ENCODE measurements around the gene MATCAP1. TPM values are rescaled to one million over a fixed set of nuclear protein-coding genes. Genes with fewer than 3 reads are reported as not detected.
A peak's percentile ranks its signal among the peaks of the same experiment; 100 is the strongest.

The MATCAP1 gene
- total RNA-seq, 2 experiments from 2014 or later = 9.7 to 10.6 TPM

DNA sequence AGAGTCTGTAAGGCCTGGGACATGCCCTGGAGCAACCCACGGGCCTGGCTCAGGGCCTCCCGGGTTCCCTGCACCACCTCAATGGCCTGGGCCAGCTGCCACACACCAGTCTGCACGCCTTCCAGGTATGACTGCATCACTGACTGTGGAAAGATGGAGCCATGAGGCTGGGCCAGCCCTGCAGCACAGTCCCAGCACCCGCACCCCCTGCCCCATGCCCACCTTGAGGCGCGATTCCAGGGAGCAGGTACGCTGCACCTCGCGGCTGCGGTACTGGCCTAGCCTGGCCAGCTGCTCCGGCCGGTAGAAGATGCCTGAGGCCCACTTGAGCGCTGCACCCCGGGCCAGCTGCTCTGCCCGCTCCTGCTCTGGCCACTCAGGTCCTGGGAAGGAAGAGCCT lies 5.0 kb upstream of the MATCAP1 start:
- peaks cover 42% of the 10 kb centered on the region for H3K4me1 ChIP-seq (ENCODE audit: insufficient read depth, low read length)
- intact Hi-C loops (cut with DNase I, micrococcal nuclease) = loop anchor here (5.0 to 10.0 kb wide), 2 partner anchors 171 to 174 kb away; no protein-coding TSS in a partner anchor
- H3K27me3 Mint-ChIP-seq = no peaks in the 10 kb centered on the region
- H3K9me3 Mint-ChIP-seq = no peaks in the 10 kb centered on the region
- no peak overlapping the region for H3K4me3 Mint-ChIP-seq
- no peak overlapping the region for H3K27ac Mint-ChIP-seq
- H3K27me3 ChIP-seq (ENCODE audit: control insufficient read depth in 1 of 2, insufficient read depth in 2 of 2, low read length in 2 of 2) = no peaks in the 10 kb centered on the region
- POLR2A ChIA-PET = no interaction called here
- TF ChIP-seq CTCF (IDR thresholded peaks at IDR 0.05) = no peak
- H3K4me3 ChIP-seq (ENCODE audit: low read length) = no peak overlapping the region
- no peak overlapping the region for H3K27ac ChIP-seq (ENCODE audit: low read depth in 1 of 2, low read length in 2 of 2)
- H3K36me3 ChIP-seq (ENCODE audit: insufficient read depth, low read length) = peaks cover 10% of the 10 kb centered on the region
- peaks cover 37% of the 10 kb centered on the region for H3K4me1 Mint-ChIP-seq (ENCODE audit: low read depth)
- no peak for ATAC-seq (ENCODE audit: poor library complexity)
- H3K36me3 Mint-ChIP-seq (ENCODE audit: low read depth) = peaks cover 15% of the 10 kb centered on the region
- DNase-seq = no peak
- no peaks in the 10 kb centered on the region for H3K9me3 ChIP-seq (ENCODE audit: control insufficient read depth in 1 of 2, insufficient read depth in 1 of 2, low read length in 2 of 2)
- CTCF ChIA-PET = interaction anchor here (1.4 kb wide), 1 partner anchor 171 kb away, joined by 3 read pairs; no protein-coding TSS in a partner anchor

DNA sequence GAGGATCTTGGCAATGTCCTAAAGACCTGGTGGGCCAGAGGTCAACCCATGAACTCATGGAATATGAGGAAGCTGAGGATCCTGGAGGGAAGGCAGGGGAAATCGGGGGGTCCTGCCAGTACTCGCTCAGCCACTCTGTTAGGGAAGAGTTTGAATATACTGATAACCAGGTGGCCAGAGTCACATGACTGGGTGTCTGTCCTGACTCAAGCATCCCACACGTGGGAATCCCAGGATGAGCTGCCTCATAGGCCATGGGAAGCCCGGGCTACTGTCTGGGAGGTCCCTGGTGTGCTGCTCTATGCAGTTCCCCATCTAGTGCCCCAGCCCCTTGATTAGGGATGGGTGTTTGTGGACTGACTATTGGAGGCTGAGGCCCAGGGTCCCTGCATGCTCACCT lies 4.6 kb upstream of the MATCAP1 start:
- Mint-ChIP-seq H3K4me1 (ENCODE audit: low read depth) (peaks cover 32% of the 10 kb centered on the region), H3K27ac (no peak overlapping the region), H3K4me3 (peak overlapping the region; percentile 60), H3K27me3 (no peaks in the 10 kb centered on the region), H3K36me3 (ENCODE audit: low read depth) (peaks cover 10% of the 10 kb centered on the region), H3K9me3 (no peaks in the 10 kb centered on the region)
- intact Hi-C loops (cut with DNase I, micrococcal nuclease) = loop anchor here (5.0 to 10.0 kb wide), 2 partner anchors 171 to 174 kb away; no protein-coding TSS in a partner anchor
- no peaks in the 10 kb centered on the region for H3K27me3 ChIP-seq (ENCODE audit: control insufficient read depth in 1 of 2, insufficient read depth in 2 of 2, low read length in 2 of 2)
- DNase-seq = no peak
- no peaks in the 10 kb centered on the region for H3K9me3 ChIP-seq (ENCODE audit: control insufficient read depth in 1 of 2, insufficient read depth in 1 of 2, low read length in 2 of 2)
- no peak overlapping the region for H3K4me3 ChIP-seq (ENCODE audit: low read length)
- peaks cover 40% of the 10 kb centered on the region for H3K4me1 ChIP-seq (ENCODE audit: insufficient read depth, low read length)
- TF ChIP-seq CTCF (IDR thresholded peaks at IDR 0.05) = no peak
- no peak for ATAC-seq (ENCODE audit: poor library complexity)
- ChIA-PET POLR2A (interaction anchor here (0.7 kb wide), 1 partner anchor 379 kb away, joined by 3 read pairs; no protein-coding TSS in a partner anchor), CTCF (interaction anchor here (1.4 kb wide), 1 partner anchor 170 kb away, joined by 3 read pairs; no protein-coding TSS in a partner anchor)
- H3K36me3 ChIP-seq (ENCODE audit: insufficient read depth, low read length) = peaks cover 5% of the 10 kb centered on the region
- no peak overlapping the region for H3K27ac ChIP-seq (ENCODE audit: low read depth in 1 of 2, low read length in 2 of 2)

DNA sequence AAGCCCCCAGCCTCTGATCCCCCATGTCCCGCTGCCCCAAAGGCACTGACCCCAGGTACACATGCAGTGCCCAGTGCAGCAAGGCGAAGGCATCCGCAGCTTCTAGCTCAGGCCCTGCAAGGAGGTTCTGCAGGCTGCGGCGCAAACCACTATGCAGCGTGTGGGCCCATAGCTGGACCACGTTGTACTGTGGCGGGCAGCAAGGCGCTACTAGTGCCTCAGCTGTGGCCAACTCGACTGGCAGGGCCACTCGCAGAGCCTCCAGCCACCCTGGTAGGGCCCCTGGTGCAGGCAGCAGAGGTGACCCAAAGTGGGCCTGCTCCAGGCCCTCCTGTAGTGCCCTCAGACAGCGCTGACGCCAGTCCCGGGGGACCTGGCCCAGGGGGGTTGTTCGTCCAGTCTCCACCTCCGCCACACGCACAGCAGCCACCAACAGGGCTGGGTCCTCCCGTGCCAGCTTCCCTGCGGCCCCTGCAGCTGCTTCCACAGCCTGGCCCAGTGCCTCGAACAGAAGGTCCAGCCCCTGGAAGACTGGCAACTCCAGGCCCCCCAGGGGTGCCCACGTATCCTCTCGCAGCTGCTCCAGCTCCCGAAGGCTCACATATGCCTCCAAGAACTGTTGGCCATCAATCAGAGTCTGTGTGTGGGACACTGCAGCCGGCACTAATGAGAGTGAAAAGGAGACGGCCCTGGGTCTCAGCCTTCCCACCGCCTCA lies 3.6 kb upstream of the MATCAP1 start:
- no peaks in the 10 kb centered on the region for H3K36me3 ChIP-seq (ENCODE audit: insufficient read depth, low read length)
- POLR2A ChIA-PET = interaction anchor here (5.2 kb wide), 1 partner anchor 26 kb away, joined by 51 read pairs; the partner anchor contains the start of genes FBXL8 and TRADD
- H3K27me3 Mint-ChIP-seq = no peaks in the 10 kb centered on the region
- H3K9me3 Mint-ChIP-seq = no peaks in the 10 kb centered on the region
- ATAC-seq (ENCODE audit: poor library complexity) (no peak), DNase-seq (no peak)
- peaks cover 5% of the 10 kb centered on the region for H3K36me3 Mint-ChIP-seq (ENCODE audit: low read depth)
- CTCF ChIA-PET = no interaction called here
- TF ChIP-seq CTCF (IDR thresholded peaks at IDR 0.05) = no peak
- no peaks in the 10 kb centered on the region for H3K9me3 ChIP-seq (ENCODE audit: control insufficient read depth in 1 of 2, insufficient read depth in 1 of 2, low read length in 2 of 2)
- no peak overlapping the region for H3K27ac ChIP-seq (ENCODE audit: low read depth in 1 of 2, low read length in 2 of 2)
- H3K4me1 Mint-ChIP-seq (ENCODE audit: low read depth) = peaks cover 23% of the 10 kb centered on the region
- no peak overlapping the region for H3K27ac Mint-ChIP-seq
- intact Hi-C loops (cut with DNase I, micrococcal nuclease) = loop anchor here (5.0 to 10.0 kb wide), 2 partner anchors 170 to 173 kb away; no protein-coding TSS in a partner anchor
- no peak overlapping the region for H3K4me3 Mint-ChIP-seq
- H3K4me3 ChIP-seq (ENCODE audit: low read length) = no peak overlapping the region
- peaks cover 35% of the 10 kb centered on the region for H3K4me1 ChIP-seq (ENCODE audit: insufficient read depth, low read length)
- H3K27me3 ChIP-seq (ENCODE audit: control insufficient read depth in 1 of 2, insufficient read depth in 2 of 2, low read length in 2 of 2) = no peaks in the 10 kb centered on the region

All from CD4-positive, alpha-beta T cell (primary cell).